ENCODE data around the gene ARCN1. TPM values are rescaled to one million over a fixed set of nuclear protein-coding genes. Genes with fewer than 3 reads are reported as not detected.

The ARCN1 gene
- total and polyA plus RNA-seq, 9 of the 15 experiments (the other 6 are each of a cell fraction or from before 2014, with no cell fraction given) = 30.0 to 224 (median 76.4) TPM

DNA sequence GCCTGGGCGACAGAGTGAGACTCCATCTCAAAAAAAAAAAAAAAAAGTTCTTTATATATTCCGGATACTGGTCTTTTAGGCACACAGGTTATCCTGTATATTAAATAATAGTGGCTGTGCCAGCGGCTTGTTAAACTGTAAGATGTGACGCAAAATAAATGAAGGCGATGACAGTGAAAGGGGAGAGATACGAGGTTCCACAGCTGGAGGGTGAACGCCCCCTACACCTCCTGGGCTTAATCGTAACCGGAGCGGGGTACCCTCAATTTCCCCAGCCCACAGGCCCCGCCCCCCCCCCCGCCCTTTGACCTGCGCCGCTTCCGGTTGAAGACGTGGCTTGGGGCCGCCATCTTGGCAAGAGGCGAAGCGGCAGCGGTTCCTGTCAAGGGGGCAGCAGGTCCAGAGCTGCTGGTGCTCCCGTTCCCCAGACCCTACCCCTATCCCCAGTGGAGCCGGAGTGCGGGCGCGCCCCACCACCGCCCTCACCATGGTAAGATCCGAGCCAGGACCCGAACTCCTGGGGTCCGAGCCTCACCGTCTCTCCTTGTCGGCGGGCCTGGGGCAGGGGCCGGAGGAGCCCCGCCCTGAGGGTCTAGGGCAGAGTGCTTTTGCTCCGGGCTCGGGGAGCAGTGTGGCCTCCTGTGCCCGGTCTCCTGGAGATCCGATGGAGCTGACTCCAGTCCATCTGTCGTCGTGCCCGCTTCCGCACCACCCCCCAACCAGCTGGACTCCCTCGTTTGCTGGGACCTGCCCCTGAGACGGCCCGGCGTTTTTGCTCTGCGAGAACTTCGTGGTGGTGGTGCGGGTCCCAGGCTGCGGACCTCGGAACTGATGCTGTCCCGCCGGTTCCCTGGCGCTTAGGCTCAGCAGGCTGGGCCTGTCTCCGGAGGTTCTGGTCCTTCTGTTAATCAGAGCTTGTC is at the start of gene ARCN1 (continued):
- TF ChIP-seq, protein P1, sequence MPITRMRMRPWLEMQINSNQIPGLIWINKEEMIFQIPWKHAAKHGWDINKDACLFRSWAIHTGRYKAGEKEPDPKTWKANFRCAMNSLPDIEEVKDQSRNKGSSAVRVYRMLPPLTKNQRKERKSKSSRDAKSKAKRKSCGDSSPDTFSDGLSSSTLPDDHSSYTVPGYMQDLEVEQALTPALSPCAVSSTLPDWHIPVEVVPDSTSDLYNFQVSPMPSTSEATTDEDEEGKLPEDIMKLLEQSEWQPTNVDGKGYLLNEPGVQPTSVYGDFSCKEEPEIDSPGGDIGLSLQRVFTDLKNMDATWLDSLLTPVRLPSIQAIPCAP (CRISPR knock-in tag; IDR thresholded peaks at IDR 0.05; ENCODE audit: borderline replicate concordance) = no peak
- TF ChIP-seq NUFIP1 (IDR thresholded peaks at IDR 0.05; ENCODE audit: partially characterized antibody) (no peak), ZNF79 (CRISPR knock-in tag; IDR thresholded peaks at IDR 0.05; ENCODE audit: low read depth) (no peak), NFXL1 (CRISPR knock-in tag; IDR thresholded peaks at IDR 0.05) (no peak), ZNF408 (CRISPR knock-in tag; IDR thresholded peaks at IDR 0.05; ENCODE audit: low read depth) (no peak), ZC3H4 (CRISPR knock-in tag; IDR thresholded peaks at IDR 0.05; ENCODE audit: borderline replicate concordance) (peak; percentile 89; the same call in 1 of the 2 replicates), RBM22 (IDR thresholded peaks at IDR 0.05; ENCODE audit: low read depth, low read length, poor library complexity, severe bottlenecking) (peak; percentile 75), BHLHE40 (IDR thresholded peaks at IDR 0.05; ENCODE audit: low read length) (no peak), FUS (optimal IDR thresholded peaks at IDR 0.05; ENCODE audit: low read depth, low read length) (no peak), SRSF7 (optimal IDR thresholded peaks at IDR 0.05; ENCODE audit: low read depth, low read length) (no peak), TARDBP (IDR thresholded peaks at IDR 0.05) (no peak), ZBTB7A (IDR thresholded peaks at IDR 0.05; ENCODE audit: borderline replicate concordance, control insufficient read depth, low read depth, low read length) (peak; percentile 43; the same call in 1 of the 2 replicates), NR2C1 (IDR thresholded peaks at IDR 0.05) (peak; percentile 93), NR2C1 (tag; IDR thresholded peaks at IDR 0.05) (peak; percentile 93), HNRNPH1 (optimal IDR thresholded peaks at IDR 0.05; ENCODE audit: low read depth, low read length) (no peak), BACH1 (tag; IDR thresholded peaks at IDR 0.05) (no peak), YBX1 (IDR thresholded peaks at IDR 0.05) (no peak), BRD9 (IDR thresholded peaks at IDR 0.05; ENCODE audit: low read depth, partially characterized antibody) (no peak)
- TF ChIP-seq, protein P2, sequence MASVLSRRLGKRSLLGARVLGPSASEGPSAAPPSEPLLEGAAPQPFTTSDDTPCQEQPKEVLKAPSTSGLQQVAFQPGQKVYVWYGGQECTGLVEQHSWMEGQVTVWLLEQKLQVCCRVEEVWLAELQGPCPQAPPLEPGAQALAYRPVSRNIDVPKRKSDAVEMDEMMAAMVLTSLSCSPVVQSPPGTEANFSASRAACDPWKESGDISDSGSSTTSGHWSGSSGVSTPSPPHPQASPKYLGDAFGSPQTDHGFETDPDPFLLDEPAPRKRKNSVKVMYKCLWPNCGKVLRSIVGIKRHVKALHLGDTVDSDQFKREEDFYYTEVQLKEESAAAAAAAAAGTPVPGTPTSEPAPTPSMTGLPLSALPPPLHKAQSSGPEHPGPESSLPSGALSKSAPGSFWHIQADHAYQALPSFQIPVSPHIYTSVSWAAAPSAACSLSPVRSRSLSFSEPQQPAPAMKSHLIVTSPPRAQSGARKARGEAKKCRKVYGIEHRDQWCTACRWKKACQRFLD (CRISPR knock-in tag; IDR thresholded peaks at IDR 0.05) = peak; percentile 49; the same call in 1 of the 2 replicates
- TF ChIP-seq, protein P3, sequence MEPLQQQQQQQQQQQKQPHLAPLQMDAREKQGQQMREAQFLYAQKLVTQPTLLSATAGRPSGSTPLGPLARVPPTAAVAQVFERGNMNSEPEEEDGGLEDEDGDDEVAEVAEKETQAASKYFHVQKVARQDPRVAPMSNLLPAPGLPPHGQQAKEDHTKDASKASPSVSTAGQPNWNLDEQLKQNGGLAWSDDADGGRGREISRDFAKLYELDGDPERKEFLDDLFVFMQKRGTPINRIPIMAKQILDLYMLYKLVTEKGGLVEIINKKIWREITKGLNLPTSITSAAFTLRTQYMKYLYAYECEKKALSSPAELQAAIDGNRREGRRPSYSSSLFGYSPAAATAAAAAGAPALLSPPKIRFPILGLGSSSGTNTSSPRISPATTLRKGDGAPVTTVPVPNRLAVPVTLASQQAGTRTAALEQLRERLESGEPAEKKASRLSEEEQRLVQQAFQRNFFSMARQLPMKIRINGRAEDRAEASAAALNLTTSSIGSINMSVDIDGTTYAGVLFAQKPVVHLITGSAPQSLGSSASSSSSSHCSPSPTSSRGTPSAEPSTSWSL (CRISPR knock-in tag; IDR thresholded peaks at IDR 0.05; ENCODE audit: borderline replicate concordance) = no peak
- TF ChIP-seq, protein P4, sequence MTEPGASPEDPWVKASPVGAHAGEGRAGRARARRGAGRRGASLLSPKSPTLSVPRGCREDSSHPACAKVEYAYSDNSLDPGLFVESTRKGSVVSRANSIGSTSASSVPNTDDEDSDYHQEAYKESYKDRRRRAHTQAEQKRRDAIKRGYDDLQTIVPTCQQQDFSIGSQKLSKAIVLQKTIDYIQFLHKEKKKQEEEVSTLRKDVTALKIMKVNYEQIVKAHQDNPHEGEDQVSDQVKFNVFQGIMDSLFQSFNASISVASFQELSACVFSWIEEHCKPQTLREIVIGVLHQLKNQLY (CRISPR knock-in tag; conservative IDR thresholded peaks at IDR 0.05) = no peak

All from K562 (cell line).